HepG2 (cell line): Measurements from ENCODE around the gene CLDN5. TPM values are rescaled to one million over a fixed set of nuclear protein-coding genes. Genes with fewer than 3 reads are reported as not detected.

Experiments
- CENPX ChIP-seq: sonication (generic); formaldehyde crosslinking; IDR thresholded peaks from 2 replicates; pipeline ENCODE4 v1.9.0; 2021; ENCODE audit warnings: mild to moderate bottlenecking, missing genetic modification reagents, moderate library complexity
- GPN1 ChIP-seq: sonication (generic); formaldehyde crosslinking; IDR thresholded peaks from 2 replicates; pipeline ENCODE4 v1.5.1; 2020; ENCODE audit warnings: missing genetic modification reagents, borderline replicate concordance
- HOXA5 ChIP-seq: sonication (generic); formaldehyde crosslinking; IDR thresholded peaks from 2 replicates; pipeline ENCODE4 v1.4.0; 2020; ENCODE audit warnings: missing genetic modification reagents
- KAT2B ChIP-seq: fragments of 150-350 bp; IDR thresholded peaks from 2 replicates; pipeline ENCODE4 v1.6.1; 2014; ENCODE audit warnings: low read depth, low read length, borderline replicate concordance
- NCOA2 ChIP-seq: sonication (generic); formaldehyde crosslinking; IDR thresholded peaks from 2 replicates; pipeline ENCODE4 v1.8.0; 2022; ENCODE audit warnings: inconsistent platforms
- NR2C2 ChIP-seq: sonication (generic); formaldehyde crosslinking; IDR thresholded peaks from 2 replicates; pipeline ENCODE4 v1.4.0; 2020; ENCODE audit warnings: missing genetic modification reagents, mild to moderate bottlenecking, moderate library complexity, borderline replicate concordance
- PHF21A ChIP-seq: sonication (generic); formaldehyde crosslinking; IDR thresholded peaks from 2 replicates; pipeline ENCODE4 v1.5.0; 2020; ENCODE audit warnings: mild to moderate bottlenecking, missing genetic modification reagents
- RAD51 ChIP-seq: fragments of 450-650 bp; IDR thresholded peaks from 2 replicates; pipeline ENCODE4 v1.6.1; 2016; ENCODE audit warnings: borderline replicate concordance
- RXRB ChIP-seq: IDR thresholded peaks from 2 replicates; pipeline ENCODE4 v1.6.1; 2016; ENCODE audit warnings: borderline replicate concordance, missing genetic modification reagents, missing compliant biosample characterization
- ZNF350 ChIP-seq: sonication (generic); formaldehyde crosslinking; IDR thresholded peaks from 2 replicates; pipeline ENCODE4 v1.4.0; 2020; ENCODE audit warnings: mild to moderate bottlenecking, low read depth, missing genetic modification reagents, borderline replicate concordance
- polyA plus RNA-seq, 8 experiments: library from polyadenylated mRNA; depleted of rRNA in 3 of 8; stranded (reverse) in 7 of 8; unstranded in 1 of 8; fragments of >200 nt; fragmentation: Illumina TruSeq in 4 of 8; extraction: Trizol in 4 of 8; gene quantifications; 2 replicates each; pipeline versions ENCODE4 v1.2.1 to v1.2.3, GENCODE V29; 2011 to 2016; ENCODE audit warnings: low read depth in 4 of 8, missing spikeins in 1 of 8, mixed read lengths in 1 of 8; ENCODE audit not compliant: insufficient read depth in 1 of 8
- total RNA-seq, 5 experiments: library from RNA; depleted of rRNA; stranded (reverse); fragments of >200 nt; fragmentation: Illumina TruSeq; extraction: Trizol; gene quantifications; 2 replicates each; pipeline ENCODE4 v1.2.3, GENCODE V29; 2016; ENCODE audit warnings: low read depth in 1 of 5
- TF ChIP-seq, protein P1 (sequence below), 2 experiments: fragments of 450-650 bp in 1 of 2; sonication (generic) in 1 of 2; formaldehyde crosslinking in 1 of 2; IDR thresholded peaks; 2 replicates each; pipeline versions ENCODE4 v1.6.1 to v1.8.0; 2016 to 2022; ENCODE audit warnings: antibody characterized with exemption in 1 of 2, mild to moderate bottlenecking in 1 of 2, missing genetic modification reagents in 1 of 2
- TF ChIP-seq, protein P2 (sequence below): sonication (generic); formaldehyde crosslinking; IDR thresholded peaks from 2 replicates; pipeline ENCODE4 v1.8.0; 2022; ENCODE audit warnings: mild to moderate bottlenecking, missing genetic modification reagents; ENCODE audit not compliant: insufficient replicate concordance
- TF ChIP-seq, protein P3 (sequence below): sonication (generic); formaldehyde crosslinking; IDR thresholded peaks from 2 replicates; pipeline ENCODE4 v1.4.0; 2020; ENCODE audit warnings: low read depth, mild to moderate bottlenecking, missing genetic modification reagents
- TF ChIP-seq, protein P4 (sequence below): sonication (generic); formaldehyde crosslinking; IDR thresholded peaks from 2 replicates; pipeline ENCODE4 v1.4.0; 2020; ENCODE audit warnings: mild to moderate bottlenecking, missing genetic modification reagents

Gene CLDN5
- total and polyA plus RNA-seq, 2 of the 13 experiments (the other 11 are each of a cell fraction or from before 2014, with no cell fraction given) = not detected

DNA sequence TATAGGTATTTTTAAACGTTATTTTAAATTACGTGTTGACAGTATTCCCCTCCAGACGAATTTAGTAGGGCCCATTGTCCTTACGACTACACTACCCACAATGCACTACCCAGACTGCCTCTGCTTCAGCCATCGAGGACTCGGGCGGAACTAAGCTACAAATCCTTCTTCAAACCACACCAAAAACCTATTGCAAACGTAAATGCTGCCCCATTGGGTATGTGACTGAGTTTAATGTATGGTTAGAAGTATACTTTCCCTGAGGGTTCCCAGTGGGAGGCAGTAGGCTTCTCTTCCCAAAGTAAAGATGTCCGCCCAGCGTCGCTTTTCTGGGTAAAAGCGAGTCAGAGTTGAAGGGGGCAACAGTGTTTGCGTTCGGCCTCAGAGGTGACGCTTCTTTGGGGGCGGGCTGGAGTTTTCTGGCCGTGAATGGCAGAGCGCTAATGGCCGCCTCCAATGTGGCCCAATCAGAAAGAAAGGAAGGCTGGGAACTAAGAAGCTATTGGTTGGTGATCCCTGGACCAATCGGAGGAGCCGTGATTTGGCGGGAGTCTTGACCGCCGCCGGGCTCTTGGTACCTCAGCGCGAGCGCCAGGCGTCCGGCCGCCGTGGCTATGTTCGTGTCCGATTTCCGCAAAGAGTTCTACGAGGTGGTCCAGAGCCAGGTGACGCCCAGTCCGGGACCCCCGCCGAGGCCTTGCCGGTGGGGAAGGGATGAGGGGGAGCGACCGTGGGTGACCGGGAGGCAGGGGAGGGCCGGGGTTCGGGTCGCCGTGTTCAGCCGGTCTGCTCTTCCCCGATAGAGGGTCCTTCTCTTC is 44.6 kb downstream of the CLDN5 start, which contains the start of gene CDC45 (continued):
- TF ChIP-seq, protein P1, sequence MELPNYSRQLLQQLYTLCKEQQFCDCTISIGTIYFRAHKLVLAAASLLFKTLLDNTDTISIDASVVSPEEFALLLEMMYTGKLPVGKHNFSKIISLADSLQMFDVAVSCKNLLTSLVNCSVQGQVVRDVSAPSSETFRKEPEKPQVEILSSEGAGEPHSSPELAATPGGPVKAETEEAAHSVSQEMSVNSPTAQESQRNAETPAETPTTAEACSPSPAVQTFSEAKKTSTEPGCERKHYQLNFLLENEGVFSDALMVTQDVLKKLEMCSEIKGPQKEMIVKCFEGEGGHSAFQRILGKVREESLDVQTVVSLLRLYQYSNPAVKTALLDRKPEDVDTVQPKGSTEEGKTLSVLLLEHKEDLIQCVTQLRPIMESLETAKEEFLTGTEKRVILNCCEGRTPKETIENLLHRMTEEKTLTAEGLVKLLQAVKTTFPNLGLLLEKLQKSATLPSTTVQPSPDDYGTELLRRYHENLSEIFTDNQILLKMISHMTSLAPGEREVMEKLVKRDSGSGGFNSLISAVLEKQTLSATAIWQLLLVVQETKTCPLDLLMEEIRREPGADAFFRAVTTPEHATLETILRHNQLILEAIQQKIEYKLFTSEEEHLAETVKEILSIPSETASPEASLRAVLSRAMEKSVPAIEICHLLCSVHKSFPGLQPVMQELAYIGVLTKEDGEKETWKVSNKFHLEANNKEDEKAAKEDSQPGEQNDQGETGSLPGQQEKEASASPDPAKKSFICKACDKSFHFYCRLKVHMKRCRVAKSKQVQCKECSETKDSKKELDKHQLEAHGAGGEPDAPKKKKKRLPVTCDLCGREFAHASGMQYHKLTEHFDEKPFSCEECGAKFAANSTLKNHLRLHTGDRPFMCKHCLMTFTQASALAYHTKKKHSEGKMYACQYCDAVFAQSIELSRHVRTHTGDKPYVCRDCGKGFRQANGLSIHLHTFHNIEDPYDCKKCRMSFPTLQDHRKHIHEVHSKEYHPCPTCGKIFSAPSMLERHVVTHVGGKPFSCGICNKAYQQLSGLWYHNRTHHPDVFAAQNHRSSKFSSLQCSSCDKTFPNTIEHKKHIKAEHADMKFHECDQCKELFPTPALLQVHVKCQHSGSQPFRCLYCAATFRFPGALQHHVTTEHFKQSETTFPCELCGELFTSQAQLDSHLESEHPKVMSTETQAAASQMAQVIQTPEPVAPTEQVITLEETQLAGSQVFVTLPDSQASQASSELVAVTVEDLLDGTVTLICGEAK (IDR thresholded peaks at IDR 0.05) = no peak
- TF ChIP-seq, protein P1 (CRISPR knock-in tag; IDR thresholded peaks at IDR 0.05) = no peak
- TF ChIP-seq RAD51 (no peak), NCOA2 (no peak), KAT2B (no peak), NR2C2 (CRISPR knock-in tag) (peak; percentile 98), HOXA5 (CRISPR knock-in tag) (no peak), RXRB (no peak), ZNF350 (CRISPR knock-in tag) (no peak), CENPX (CRISPR knock-in tag) (no peak), GPN1 (CRISPR knock-in tag) (no peak), PHF21A (peak; percentile 64)
- TF ChIP-seq, protein P2, sequence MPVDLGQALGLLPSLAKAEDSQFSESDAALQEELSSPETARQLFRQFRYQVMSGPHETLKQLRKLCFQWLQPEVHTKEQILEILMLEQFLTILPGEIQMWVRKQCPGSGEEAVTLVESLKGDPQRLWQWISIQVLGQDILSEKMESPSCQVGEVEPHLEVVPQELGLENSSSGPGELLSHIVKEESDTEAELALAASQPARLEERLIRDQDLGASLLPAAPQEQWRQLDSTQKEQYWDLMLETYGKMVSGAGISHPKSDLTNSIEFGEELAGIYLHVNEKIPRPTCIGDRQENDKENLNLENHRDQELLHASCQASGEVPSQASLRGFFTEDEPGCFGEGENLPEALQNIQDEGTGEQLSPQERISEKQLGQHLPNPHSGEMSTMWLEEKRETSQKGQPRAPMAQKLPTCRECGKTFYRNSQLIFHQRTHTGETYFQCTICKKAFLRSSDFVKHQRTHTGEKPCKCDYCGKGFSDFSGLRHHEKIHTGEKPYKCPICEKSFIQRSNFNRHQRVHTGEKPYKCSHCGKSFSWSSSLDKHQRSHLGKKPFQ (CRISPR knock-in tag) = no peak
- TF ChIP-seq, protein P3, sequence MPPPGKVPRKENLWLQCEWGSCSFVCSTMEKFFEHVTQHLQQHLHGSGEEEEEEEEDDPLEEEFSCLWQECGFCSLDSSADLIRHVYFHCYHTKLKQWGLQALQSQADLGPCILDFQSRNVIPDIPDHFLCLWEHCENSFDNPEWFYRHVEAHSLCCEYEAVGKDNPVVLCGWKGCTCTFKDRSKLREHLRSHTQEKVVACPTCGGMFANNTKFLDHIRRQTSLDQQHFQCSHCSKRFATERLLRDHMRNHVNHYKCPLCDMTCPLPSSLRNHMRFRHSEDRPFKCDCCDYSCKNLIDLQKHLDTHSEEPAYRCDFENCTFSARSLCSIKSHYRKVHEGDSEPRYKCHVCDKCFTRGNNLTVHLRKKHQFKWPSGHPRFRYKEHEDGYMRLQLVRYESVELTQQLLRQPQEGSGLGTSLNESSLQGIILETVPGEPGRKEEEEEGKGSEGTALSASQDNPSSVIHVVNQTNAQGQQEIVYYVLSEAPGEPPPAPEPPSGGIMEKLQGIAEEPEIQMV (CRISPR knock-in tag) = no peak
- TF ChIP-seq, protein P4, sequence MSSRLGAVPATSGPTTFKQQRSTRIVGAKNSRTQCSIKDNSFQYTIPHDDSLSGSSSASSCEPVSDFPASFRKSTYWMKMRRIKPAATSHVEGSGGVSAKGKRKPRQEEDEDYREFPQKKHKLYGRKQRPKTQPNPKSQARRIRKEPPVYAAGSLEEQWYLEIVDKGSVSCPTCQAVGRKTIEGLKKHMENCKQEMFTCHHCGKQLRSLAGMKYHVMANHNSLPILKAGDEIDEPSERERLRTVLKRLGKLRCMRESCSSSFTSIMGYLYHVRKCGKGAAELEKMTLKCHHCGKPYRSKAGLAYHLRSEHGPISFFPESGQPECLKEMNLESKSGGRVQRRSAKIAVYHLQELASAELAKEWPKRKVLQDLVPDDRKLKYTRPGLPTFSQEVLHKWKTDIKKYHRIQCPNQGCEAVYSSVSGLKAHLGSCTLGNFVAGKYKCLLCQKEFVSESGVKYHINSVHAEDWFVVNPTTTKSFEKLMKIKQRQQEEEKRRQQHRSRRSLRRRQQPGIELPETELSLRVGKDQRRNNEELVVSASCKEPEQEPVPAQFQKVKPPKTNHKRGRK = no peak
